Gastrocnemius medialis (tissue), 4 donors: Measurements from ENCODE around the gene PPP1R12B.
"Not testable (repeated sequence)": the region's sequence is repeated elsewhere in the genome, so short reads cannot be mapped to it uniquely, and the experiment has no call there.

Experiments used
- POLR2A ChIP-seq, 2 donors: fragments of 450-650 bp; IDR thresholded peaks; one replicate each; pipeline ENCODE4 v1.6.1; 2017; ENCODE audit warnings: antibody characterized with exemption in 2 of 2, mild to moderate bottlenecking in 2 of 2, moderate library complexity in 2 of 2
- TF ChIP-seq, protein P1 (sequence below), 5 experiments: fragments of 450-650 bp in 3 of 5; fragments of 200-600 bp in 2 of 5; sonication (generic) in 2 of 5; IDR thresholded peaks in 4 of 5; conservative IDR thresholded peaks in 1 of 5; 1 replicate in 4 of 5; 2 replicates in 1 of 5; pipeline ENCODE4 v1.5.1; 2016 to 2019; ENCODE audit warnings: antibody characterized with exemption in 5 of 5, mild to moderate bottlenecking in 3 of 5, moderate library complexity in 3 of 5

DNA sequence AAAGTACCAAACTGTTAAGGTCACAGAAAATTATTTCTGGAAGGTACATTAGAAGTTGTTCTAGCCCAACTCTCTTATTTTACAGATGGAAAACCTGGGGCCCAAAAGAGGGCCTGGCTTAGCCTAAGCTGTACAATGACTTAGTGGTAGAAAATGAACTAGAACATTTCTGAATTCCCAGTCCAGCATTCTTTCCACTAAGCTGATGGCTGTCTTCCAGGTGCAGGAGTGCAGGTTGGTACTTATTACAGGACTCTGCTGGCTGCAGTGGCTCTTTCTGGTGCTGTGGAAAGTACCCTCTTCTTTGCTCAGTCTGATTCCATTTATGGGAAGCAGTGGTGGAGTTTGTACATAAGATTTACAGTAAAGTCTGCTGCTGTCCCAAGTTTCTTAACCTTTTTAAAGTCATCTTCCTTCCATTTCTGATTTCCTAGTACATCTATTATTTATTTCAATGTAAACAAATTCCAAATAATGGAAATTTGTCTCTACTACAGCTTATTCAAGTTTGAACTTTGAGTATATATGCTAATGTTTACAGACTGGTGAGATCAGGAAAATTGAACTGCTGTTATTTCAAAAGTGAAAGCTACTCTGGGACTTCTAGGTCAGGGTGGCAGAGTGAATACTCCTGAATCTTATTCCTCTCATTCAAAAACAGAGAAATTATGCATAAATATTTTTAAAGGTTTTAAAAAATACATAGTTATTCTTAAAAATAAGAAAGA is 171.8 kb downstream of the PPP1R12B start:
- TF ChIP-seq POLR2A (IDR thresholded peaks at IDR 0.05): not testable (repeated sequence)
- TF ChIP-seq, protein P1, sequence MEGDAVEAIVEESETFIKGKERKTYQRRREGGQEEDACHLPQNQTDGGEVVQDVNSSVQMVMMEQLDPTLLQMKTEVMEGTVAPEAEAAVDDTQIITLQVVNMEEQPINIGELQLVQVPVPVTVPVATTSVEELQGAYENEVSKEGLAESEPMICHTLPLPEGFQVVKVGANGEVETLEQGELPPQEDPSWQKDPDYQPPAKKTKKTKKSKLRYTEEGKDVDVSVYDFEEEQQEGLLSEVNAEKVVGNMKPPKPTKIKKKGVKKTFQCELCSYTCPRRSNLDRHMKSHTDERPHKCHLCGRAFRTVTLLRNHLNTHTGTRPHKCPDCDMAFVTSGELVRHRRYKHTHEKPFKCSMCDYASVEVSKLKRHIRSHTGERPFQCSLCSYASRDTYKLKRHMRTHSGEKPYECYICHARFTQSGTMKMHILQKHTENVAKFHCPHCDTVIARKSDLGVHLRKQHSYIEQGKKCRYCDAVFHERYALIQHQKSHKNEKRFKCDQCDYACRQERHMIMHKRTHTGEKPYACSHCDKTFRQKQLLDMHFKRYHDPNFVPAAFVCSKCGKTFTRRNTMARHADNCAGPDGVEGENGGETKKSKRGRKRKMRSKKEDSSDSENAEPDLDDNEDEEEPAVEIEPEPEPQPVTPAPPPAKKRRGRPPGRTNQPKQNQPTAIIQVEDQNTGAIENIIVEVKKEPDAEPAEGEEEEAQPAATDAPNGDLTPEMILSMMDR (IDR thresholded peaks at IDR 0.05 in 4 of 5, conservative IDR thresholded peaks at IDR 0.05 in 1 of 5): not testable (repeated sequence)
